A549 (cell line): ENCODE measurements around the gene SCYL1. TPM values are rescaled to one million over a fixed set of nuclear protein-coding genes. Genes with fewer than 3 reads are reported as not detected.
A peak's percentile ranks its signal among the peaks of the same experiment; 100 is the strongest.

Source experiments
- ATAC-seq, 2 experiments: fragments of 200-7000 bp in 1 of 2; fragments of >200 bp in 1 of 2; cut with Nextera tagmentation in 1 of 2; cut with Tn5 transposase in 1 of 2; 3 replicates each; pipeline versions ENCODE4 v1.8.0 to v1.9.1; 2018 to 2020; ENCODE audit warnings: mild to moderate bottlenecking in 1 of 2, moderate library complexity in 1 of 2
- CTCF ChIA-PET: fragments of 300-600 bp; sonication (Branson Sonifier 250); formaldehyde crosslinking; extraction: SDS; loops from one replicate; lab custom pipeline; 2021; ENCODE audit warnings: antibody characterized with exemption, inconsistent platforms; lab: Yijun Ruan, JAX
- POLR2A ChIA-PET: fragments of 350-600 bp; formaldehyde crosslinking; extraction: SDS; loops from one replicate; lab custom pipeline; 2021; ENCODE audit warnings: antibody characterized with exemption, inconsistent platforms; lab: Yijun Ruan, JAX
- DNase-seq, 2 experiments: peaks; one replicate each; pipeline versions ENCODE4 v3.0.0 to v3.0.0-alpha.2; 2011 to 2016; ENCODE audit warnings: low read depth in 1 of 2, low spot score in 1 of 2
- FAIRE-seq: peaks from 2 replicates; lab custom pipeline; 2011; peaks lifted over from hg19 to GRCh38; lab: Jason Lieb, UNC
- H3K27ac ChIP-seq, 2 experiments: fragments of >200 bp; sonication (Bioruptor Twin); formaldehyde crosslinking; 3 replicates each; pipeline ENCODE4 v1.5.1; 2016 to 2017
- H3K4me1 ChIP-seq: fragments of >200 bp; sonication (Bioruptor Twin); formaldehyde crosslinking; 3 replicates; pipeline ENCODE4 v1.6.1; 2016
- H3K4me2 ChIP-seq: fragments of >200 bp; sonication (Bioruptor Twin); formaldehyde crosslinking; 3 replicates; pipeline ENCODE4 v1.6.1; 2016
- H3K4me3 ChIP-seq: fragments of >200 bp; sonication (Bioruptor Twin); formaldehyde crosslinking; 3 replicates; pipeline ENCODE4 v1.5.1; 2016
- H3K9me3 ChIP-seq: fragments of >200 bp; sonication (Bioruptor Twin); formaldehyde crosslinking; 3 replicates; pipeline ENCODE4 v1.6.1; 2016
- CBX2 ChIP-seq: fragments of 200-600 bp; sonication (generic); IDR thresholded peaks from 2 replicates; pipeline ENCODE4 v1.6.1; 2016; ENCODE audit warnings: low read depth, mild to moderate bottlenecking, borderline replicate concordance
- CHD2 ChIP-seq: fragments of 150-350 bp; IDR thresholded peaks from 2 replicates; pipeline ENCODE4 v1.6.1; 2014; ENCODE audit warnings: low read length; ENCODE audit not compliant: partially characterized antibody
- CHD4 ChIP-seq: fragments of 200-600 bp; sonication (generic); IDR thresholded peaks from 2 replicates; pipeline ENCODE4 v1.6.1; 2016; ENCODE audit warnings: antibody characterized with exemption, mild to moderate bottlenecking, borderline replicate concordance
- CTCF ChIP-seq: fragments of >200 bp; sonication (Bioruptor Twin); formaldehyde crosslinking; IDR thresholded peaks from 3 replicates; pipeline ENCODE4 v1.5.1; 2016
- ESRRA ChIP-seq: fragments of 150-350 bp; IDR thresholded peaks from 2 replicates; pipeline ENCODE4 v1.6.1; 2014; ENCODE audit warnings: mild to moderate bottlenecking, low read length, borderline replicate concordance
- FOSB ChIP-seq: fragments of 250-450 bp; sonication (Bioruptor Pico); IDR thresholded peaks from 2 replicates; pipeline ENCODE4 v1.5.0; 2020; ENCODE audit warnings: mild to moderate bottlenecking, moderate library complexity
- FOSL2 ChIP-seq, 2 experiments: fragments of 450-650 bp in 1 of 2; fragments of >200 bp in 1 of 2; sonication (Bioruptor Twin) in 1 of 2; formaldehyde crosslinking; IDR thresholded peaks; 2 replicates each; pipeline versions ENCODE4 v1.5.0 to v1.6.1; 2016 to 2020; ENCODE audit warnings: mild to moderate bottlenecking in 1 of 2, moderate library complexity in 1 of 2
- FOXS1 ChIP-seq: fragments of 250-450 bp; sonication (Bioruptor Pico); IDR thresholded peaks from 2 replicates; pipeline ENCODE4 v1.5.0; 2020; ENCODE audit warnings: mild to moderate bottlenecking, moderate library complexity
- GATA3 ChIP-seq: IDR thresholded peaks from 2 replicates; pipeline ENCODE4 v1.6.1; 2012; ENCODE audit warnings: borderline replicate concordance
- JUN ChIP-seq, 2 experiments: fragments of >200 bp; sonication (Bioruptor Twin); formaldehyde crosslinking; IDR thresholded peaks; 2 replicates in 1 of 2; 3 replicates in 1 of 2; pipeline ENCODE4 v1.6.1; 2016 to 2017
- JUNB ChIP-seq: fragments of >200 bp; sonication (Bioruptor Twin); formaldehyde crosslinking; IDR thresholded peaks from 2 replicates; pipeline ENCODE4 v1.6.1; 2016
- MAFK ChIP-seq: fragments of 450-650 bp; IDR thresholded peaks from 2 replicates; pipeline ENCODE4 v1.6.1; 2014; ENCODE audit not compliant: partially characterized antibody
- MAX ChIP-seq: IDR thresholded peaks from 2 replicates; pipeline ENCODE4 v1.6.1; 2012
- NFE2L2 ChIP-seq: fragments of 150-350 bp; conservative IDR thresholded peaks from 2 replicates; pipeline ENCODE4 v1.6.1; 2014; ENCODE audit warnings: low read length
- PBX3 ChIP-seq: IDR thresholded peaks from 2 replicates; pipeline ENCODE4 v1.6.1; 2012
- PHF8 ChIP-seq: fragments of 200-600 bp; sonication (generic); IDR thresholded peaks from 2 replicates; pipeline ENCODE4 v1.6.1; 2016; ENCODE audit warnings: low read depth, mild to moderate bottlenecking, antibody characterized with exemption, moderate library complexity, borderline replicate concordance
- POLR2A ChIP-seq: IDR thresholded peaks from 2 replicates; pipeline ENCODE4 v1.6.1; 2012; ENCODE audit warnings: mild to moderate bottlenecking, low read length
- RARB ChIP-seq: fragments of 250-450 bp; sonication (Bioruptor Pico); IDR thresholded peaks from 2 replicates; pipeline ENCODE4 v1.8.0; 2021; ENCODE audit warnings: mild to moderate bottlenecking, moderate library complexity
- USF2 ChIP-seq: fragments of 450-650 bp; IDR thresholded peaks from 2 replicates; pipeline ENCODE4 v1.6.1; 2014; ENCODE audit warnings: antibody characterized with exemption
- ZSCAN20 ChIP-seq: fragments of 250-450 bp; sonication (Bioruptor Pico); IDR thresholded peaks from 2 replicates; pipeline ENCODE4 v1.8.0; 2022; ENCODE audit warnings: mild to moderate bottlenecking, moderate library complexity
- WGBS: methylation state at CpG from one replicate; pipeline ENCODE4 v1.1.6; 2017; ENCODE audit errors: missing lambda C conversion rate; 5-methylcytosine and 5-hydroxymethylcytosine counted together
- polyA plus RNA-seq, 4 experiments: library from polyadenylated mRNA; depleted of rRNA in 3 of 4; stranded (reverse); fragments of >200 nt; fragmentation: RNase III in 1 of 4; extraction: RNeasy Plus Mini Kit Qiagen cat#74134 plus additional on column Dnase treatment in 1 of 4; gene quantifications; 2 replicates in 3 of 4; 3 replicates in 1 of 4; pipeline ENCODE4 v1.2.3, GENCODE V29; 2011 to 2017

The SCYL1 gene
- polyA plus RNA-seq, 2 of the 4 experiments (the other 2 are of a cell fraction), result 30.8 to 46.8 TPM

- WGBS, result 6% methylated on average over 13 of the region's 19 CpGs
- peak overlapping the region; percentile 62 for H3K4me3 ChIP-seq
- TF ChIP-seq FOSL2 (IDR thresholded peaks at IDR 0.05) (no peak), FOSL2 (CRISPR knock-in tag; IDR thresholded peaks at IDR 0.05) (peak; percentile 46), PHF8 (no peak), CTCF (no peak), GATA3 (peak; percentile 28; the same call in 1 of the 2 replicates), MAFK (no peak), MAX (0 out of 2 replicates have a peak, but pooled peaks have one; percentile 29)
- H3K27ac ChIP-seq, result peak overlapping the region; percentile 94 to 99
- ATAC-seq (peak in 1 of 2 experiments; percentile 9; a peak in 3 of 6 replicates), FAIRE-seq (no peak), DNase-seq (peak in 1 of 2 experiments; percentile 57)
- H3K9me3 ChIP-seq, result no peaks in the 10 kb centered on the region
- CTCF ChIA-PET, result interaction anchor here (4.3 to 16.3 kb wide), 3 partner anchors 7 to 17 kb away, joined by 25 to 393 read pairs (median 96); partner anchors contain the start of genes FAM89B and ZNRD2
- POLR2A ChIA-PET, result interaction anchor here (0.7 to 4.1 kb wide), 2 partner anchors 12 to 54 kb away, joined by 4 to 51 read pairs; partner anchors contain the start of genes FAM89B and ZNRD2
- H3K4me1 ChIP-seq, result peaks cover 68% of the 10 kb centered on the region
- peak overlapping the region; percentile 98 for H3K4me2 ChIP-seq
Observed at GRCh38 chr11:65558930-65559509, 34.1 kb downstream of the SCYL1 start.

- H3K9me3 ChIP-seq, result no peaks in the 10 kb centered on the region
- DNase-seq (no peak), ATAC-seq (peak in 1 of 2 experiments; percentile 19; a peak in 3 of 6 replicates)
- H3K4me3 ChIP-seq, result peak overlapping the region; percentile 62
- POLR2A ChIA-PET, result interaction anchor here (0.7 to 4.1 kb wide), 8 partner anchors 12 to 139 kb away, joined by 3 to 51 read pairs (median 4); partner anchors contain the start of genes FAM89B, PCNX3, SCYL1 and ZNRD2
- CTCF ChIA-PET, result interaction anchor here (0.9 to 16.3 kb wide), 7 partner anchors 8 to 220 kb away, joined by 3 to 393 read pairs (median 9); partner anchors contain the start of genes FAM89B and ZNRD2
- peak overlapping the region; percentile 94 to 99 for H3K27ac ChIP-seq
- no peak for TF ChIP-seq JUNB
- no peak for TF ChIP-seq ESRRA
- TF ChIP-seq POLR2A, result no peak
- TF ChIP-seq PBX3, result no peak
- no peak for TF ChIP-seq FOXS1
- TF ChIP-seq CBX2, result no peak
- no peak for TF ChIP-seq RARB
- TF ChIP-seq NFE2L2, result no peak
- no peak for TF ChIP-seq CHD2
- TF ChIP-seq, all 56 proteins: peak for 0
- peaks cover 63% of the 10 kb centered on the region for H3K4me1 ChIP-seq
- no peak for FAIRE-seq
- WGBS, result 27% methylated on average over 5 of the region's 5 CpGs
- H3K4me2 ChIP-seq, result peak overlapping the region; percentile 98
Observed at GRCh38 chr11:65559535-65559934, 34.7 kb downstream of the SCYL1 start.

GRCh38 chr11:65559951-65560537, 35.2 kb downstream of the SCYL1 start:
- 0% methylated on average over 5 of the region's 5 CpGs for WGBS
- ATAC-seq (peak; percentile 56 to 62), FAIRE-seq (no peak), DNase-seq (peak; percentile 89 to 90)
- H3K9me3 ChIP-seq, result no peaks in the 10 kb centered on the region
- ChIA-PET POLR2A (interaction anchor here (0.5 to 4.1 kb wide), 11 partner anchors 9 to 139 kb away, joined by 3 to 51 read pairs (median 4); partner anchors contain the start of genes FAM89B, PCNX3, SCYL1 and ZNRD2), CTCF (interaction anchor here (0.8 to 16.3 kb wide), 11 partner anchors 8 to 220 kb away, joined by 3 to 393 read pairs (median 4); partner anchors contain the start of genes FAM89B and ZNRD2)
- peak overlapping the region; percentile 94 to 99 for H3K27ac ChIP-seq
- H3K4me1 ChIP-seq, result peaks cover 58% of the 10 kb centered on the region
- no peak overlapping the region for H3K4me3 ChIP-seq
- H3K4me2 ChIP-seq, result peak overlapping the region; percentile 98
- TF ChIP-seq CHD4 (no peak), ZSCAN20 (CRISPR knock-in tag) (no peak), FOSB (no peak), POLR2A (peak; percentile 14), FOSL2 (IDR thresholded peaks at IDR 0.05) (peak; percentile 72), FOSL2 (CRISPR knock-in tag; IDR thresholded peaks at IDR 0.05) (peak; percentile 88), GATA3 (peak; percentile 42; the same call in 1 of the 2 replicates), JUNB (peak; percentile 58; the same call in 1 of the 2 replicates), USF2 (peak; percentile 15; the same call in 1 of the 2 replicates), JUN (IDR thresholded peaks at IDR 0.05) (peak; percentile 62 to 70; a peak in 3 of 5 replicates), MAX (0 out of 2 replicates have a peak, but pooled peaks have one; percentile 6)
